Breast epithelium (tissue), 4 donors: ENCODE results near the gene EHD4. TPM values are rescaled to one million over a fixed set of nuclear protein-coding genes. Genes with fewer than 3 reads are reported as not detected.
A peak's percentile ranks its signal among the peaks of the same experiment; 100 is the strongest.

ENCODE experiments used
- DNase-seq, 2 donors: peaks; one replicate each; pipeline ENCODE4 v3.0.0-alpha.2; 2019; ENCODE audit warnings: low spot score in 2 of 2
- H3K27ac ChIP-seq, 2 donors: fragments of 200-600 bp; sonication (generic) in 1 of 2; one replicate each; pipeline ENCODE4 v1.5.1; 2016 to 2019; ENCODE audit warnings: mild to moderate bottlenecking in 1 of 2
- H3K27me3 ChIP-seq, 2 donors: fragments of 200-600 bp; sonication (generic) in 1 of 2; one replicate each; pipeline versions ENCODE4 v1.5.1 to v1.6.0; 2017 to 2019; ENCODE audit warnings: control low read depth in 1 of 2, mild to moderate bottlenecking in 1 of 2
- H3K36me3 ChIP-seq: fragments of 200-600 bp; one replicate; pipeline ENCODE4 v1.5.1; 2019
- H3K4me1 ChIP-seq, 2 donors: fragments of 200-600 bp; sonication (generic); one replicate each; pipeline ENCODE4 v1.5.1; 2016 to 2019; ENCODE audit warnings: control low read depth in 1 of 2
- H3K4me3 ChIP-seq, 3 donors: fragments of 200-600 bp; sonication (generic); 1 replicate in 2 of 3; 2 replicates in 1 of 3; pipeline ENCODE4 v1.5.1; 2016 to 2019; ENCODE audit warnings: mild to moderate bottlenecking in 3 of 3, moderate library complexity in 2 of 3
- H3K9me3 ChIP-seq, 2 donors: fragments of 200-600 bp; sonication (generic) in 1 of 2; one replicate each; pipeline ENCODE4 v1.5.1; 2016 to 2019; ENCODE audit warnings: control low read depth in 1 of 2
- POLR2A ChIP-seq: fragments of 450-650 bp; IDR thresholded peaks from one replicate; pipeline ENCODE4 v1.6.1; 2016; ENCODE audit warnings: antibody characterized with exemption, mild to moderate bottlenecking, moderate library complexity
- POLR2AphosphoS5 ChIP-seq, 3 donors: sonication (generic); formaldehyde crosslinking; IDR thresholded peaks; one replicate each; pipeline ENCODE4 v1.6.1; 2017; ENCODE audit warnings: antibody characterized with exemption in 3 of 3
- intact Hi-C: fragments of 100-400 bp; cut with DNase I; formaldehyde crosslinking; loops from one replicate; pipeline ENCODE4 v1.15.1; 2023; ENCODE audit warnings: low total_unique reads
- total RNA-seq, 3 donors: library from RNA; depleted of rRNA; stranded (reverse); fragments of >200 nt; gene quantifications; one replicate each; pipeline ENCODE4 v1.1.0, GENCODE V29; 2016
- TF ChIP-seq, protein P1 (sequence below), 3 donors: fragments of 450-650 bp; IDR thresholded peaks; one replicate each; pipeline ENCODE4 v1.5.1; 2016 to 2017; ENCODE audit warnings: antibody characterized with exemption in 3 of 3, mild to moderate bottlenecking in 3 of 3, moderate library complexity in 3 of 3

The EHD4 gene
- total RNA-seq, 3 donors from 2014 or later: 30.2 to 30.5 (median 30.4) TPM

DNA sequence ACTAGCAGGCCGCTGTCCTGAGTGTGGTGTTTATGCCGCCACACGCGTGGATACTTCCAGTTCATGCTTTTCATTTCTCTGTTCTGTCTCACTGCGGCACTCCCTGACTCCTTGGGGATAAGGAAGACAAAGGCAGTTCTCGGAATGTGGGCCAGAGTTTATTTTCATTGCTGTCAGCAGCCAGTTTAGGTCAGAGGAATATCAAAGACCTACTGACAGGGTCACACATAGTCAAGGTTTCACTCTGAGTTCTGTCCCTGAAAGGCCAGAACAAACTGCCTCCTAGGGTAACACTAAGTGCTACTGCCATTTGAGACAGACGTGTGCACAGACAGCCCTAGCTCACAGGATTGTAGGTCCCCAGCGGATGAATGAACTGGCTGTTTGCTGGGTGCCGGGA, 51.2 kb downstream of the EHD4 start:
- H3K27ac ChIP-seq: peak overlapping the region; percentile 10 to 12
- intact Hi-C loops: no loop called here
- no peaks in the 10 kb centered on the region for H3K36me3 ChIP-seq
- H3K9me3 ChIP-seq: no peaks in the 10 kb centered on the region
- H3K4me1 ChIP-seq: peaks cover 0 to 9% of the 10 kb centered on the region in 2 donors
- DNase-seq: peak in 1 of 2 donors; percentile 36
- no peak overlapping the region for H3K4me3 ChIP-seq
- TF ChIP-seq POLR2A (no peak), POLR2AphosphoS5 (IDR thresholded peaks at IDR 0.05) (no peak)
- TF ChIP-seq, protein P1, sequence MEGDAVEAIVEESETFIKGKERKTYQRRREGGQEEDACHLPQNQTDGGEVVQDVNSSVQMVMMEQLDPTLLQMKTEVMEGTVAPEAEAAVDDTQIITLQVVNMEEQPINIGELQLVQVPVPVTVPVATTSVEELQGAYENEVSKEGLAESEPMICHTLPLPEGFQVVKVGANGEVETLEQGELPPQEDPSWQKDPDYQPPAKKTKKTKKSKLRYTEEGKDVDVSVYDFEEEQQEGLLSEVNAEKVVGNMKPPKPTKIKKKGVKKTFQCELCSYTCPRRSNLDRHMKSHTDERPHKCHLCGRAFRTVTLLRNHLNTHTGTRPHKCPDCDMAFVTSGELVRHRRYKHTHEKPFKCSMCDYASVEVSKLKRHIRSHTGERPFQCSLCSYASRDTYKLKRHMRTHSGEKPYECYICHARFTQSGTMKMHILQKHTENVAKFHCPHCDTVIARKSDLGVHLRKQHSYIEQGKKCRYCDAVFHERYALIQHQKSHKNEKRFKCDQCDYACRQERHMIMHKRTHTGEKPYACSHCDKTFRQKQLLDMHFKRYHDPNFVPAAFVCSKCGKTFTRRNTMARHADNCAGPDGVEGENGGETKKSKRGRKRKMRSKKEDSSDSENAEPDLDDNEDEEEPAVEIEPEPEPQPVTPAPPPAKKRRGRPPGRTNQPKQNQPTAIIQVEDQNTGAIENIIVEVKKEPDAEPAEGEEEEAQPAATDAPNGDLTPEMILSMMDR (IDR thresholded peaks at IDR 0.05): no peak
- no peaks in the 10 kb centered on the region for H3K27me3 ChIP-seq

DNA sequence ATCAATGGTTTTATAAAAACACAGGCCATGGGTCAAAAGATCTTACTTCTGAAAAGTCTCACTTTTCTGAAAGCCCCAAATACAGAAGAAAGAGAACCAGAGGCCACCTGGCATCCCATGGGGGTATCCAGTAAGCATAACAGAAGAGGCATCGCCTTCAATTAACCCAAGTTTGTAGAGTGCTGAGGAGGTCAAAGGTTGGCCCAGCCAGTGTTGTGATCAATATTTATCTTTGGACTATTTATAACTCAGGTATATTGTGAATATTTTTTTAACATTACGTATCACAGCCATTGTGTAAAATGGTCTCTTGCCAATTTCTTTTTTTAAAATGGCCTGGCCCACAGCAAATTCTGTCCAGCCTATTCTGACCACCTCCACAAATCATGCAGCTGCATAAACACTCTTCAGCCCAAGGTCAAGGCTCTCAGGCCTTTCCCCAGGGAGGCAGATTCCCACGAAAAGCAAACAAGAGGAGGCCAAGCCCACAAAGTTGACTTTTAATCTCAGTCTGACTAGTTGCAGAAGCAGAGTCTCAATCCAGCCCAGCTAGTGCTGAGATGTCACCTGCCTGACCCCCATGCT, 52.3 kb downstream of the EHD4 start:
- peak overlapping the region in 1 of 2 donors; percentile 44 for H3K27ac ChIP-seq
- no peaks in the 10 kb centered on the region for H3K36me3 ChIP-seq
- H3K4me3 ChIP-seq: no peak overlapping the region
- intact Hi-C loops: no loop called here
- H3K4me1 ChIP-seq: no peaks in the 10 kb centered on the region
- no peaks in the 10 kb centered on the region for H3K9me3 ChIP-seq
- TF ChIP-seq POLR2AphosphoS5 (IDR thresholded peaks at IDR 0.05) (peak in 1 of 3 donors; percentile 22), POLR2A (no peak)
- TF ChIP-seq, protein P1 (IDR thresholded peaks at IDR 0.05): no peak
- no peak for DNase-seq
- H3K27me3 ChIP-seq: no peaks in the 10 kb centered on the region

DNA sequence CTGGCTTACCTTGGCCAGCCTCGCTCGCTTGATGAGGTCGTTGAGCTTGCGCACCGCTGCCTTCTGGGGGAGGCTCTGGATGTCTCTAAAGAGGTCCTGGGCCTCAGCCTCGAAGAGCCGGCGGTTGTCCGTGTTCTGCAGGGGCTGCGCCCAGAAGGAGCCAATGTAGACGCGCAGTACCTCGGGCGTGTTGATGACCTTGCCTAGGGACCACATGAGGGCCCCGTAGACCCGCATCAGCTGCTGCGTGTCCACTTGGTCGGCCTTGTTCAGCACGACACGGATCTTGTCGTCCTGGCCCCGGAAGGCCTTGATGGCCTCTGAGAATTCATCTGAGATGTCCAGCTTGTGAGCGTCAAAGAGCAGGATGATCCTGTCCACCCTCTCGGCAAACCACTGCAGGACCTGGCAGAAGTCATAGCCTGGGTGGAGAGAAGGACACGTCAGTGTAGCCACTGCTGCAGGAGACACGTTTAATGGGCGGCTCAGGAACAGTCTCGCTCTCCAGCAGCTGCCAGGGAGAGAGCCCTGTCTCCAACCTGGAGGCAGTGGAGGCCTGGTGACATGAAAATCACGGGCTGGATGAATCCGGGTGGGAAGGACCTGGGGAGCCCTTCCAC, 53.0 kb downstream of the EHD4 start:
- intact Hi-C loops: no loop called here
- no peaks in the 10 kb centered on the region for H3K9me3 ChIP-seq
- H3K4me3 ChIP-seq: no peak overlapping the region
- no peaks in the 10 kb centered on the region for H3K36me3 ChIP-seq
- H3K4me1 ChIP-seq: no peaks in the 10 kb centered on the region
- DNase-seq: no peak
- H3K27me3 ChIP-seq: no peaks in the 10 kb centered on the region
- peak overlapping the region; percentile 44 to 48 for H3K27ac ChIP-seq
- no peak for TF ChIP-seq POLR2A
- TF ChIP-seq POLR2AphosphoS5 (IDR thresholded peaks at IDR 0.05): no peak
- TF ChIP-seq, protein P1 (IDR thresholded peaks at IDR 0.05): no peak

DNA sequence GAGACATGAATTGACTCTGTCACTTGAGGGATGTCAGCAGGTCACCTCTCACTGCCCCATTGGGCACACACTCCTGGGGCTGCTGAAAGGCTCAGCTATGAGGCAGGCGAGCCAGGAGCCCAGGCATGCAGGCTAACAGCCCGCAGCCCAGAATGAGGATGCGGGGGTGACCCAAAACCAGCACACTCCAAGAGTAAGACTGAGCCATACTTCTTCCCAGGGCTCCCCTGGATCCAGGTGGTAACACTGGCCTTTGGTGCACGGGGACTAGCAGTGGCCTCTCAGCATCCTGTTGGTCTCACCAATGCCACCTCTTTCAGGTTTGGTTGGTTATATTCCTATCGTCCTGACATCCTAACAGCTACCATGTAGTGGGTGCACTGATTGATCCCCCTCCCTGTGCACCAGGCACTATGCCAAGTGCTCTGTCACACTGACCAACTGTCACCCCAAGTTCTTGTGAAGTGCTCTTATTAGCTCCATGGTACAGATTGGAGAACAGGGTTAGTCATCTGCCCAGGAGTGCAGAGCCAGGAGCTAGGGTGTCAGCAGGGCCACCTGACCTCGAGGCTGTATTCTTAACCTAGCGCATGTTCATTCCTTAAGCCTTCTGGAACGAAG, 53.7 kb downstream of the EHD4 start:
- H3K9me3 ChIP-seq: no peaks in the 10 kb centered on the region
- no peaks in the 10 kb centered on the region for H3K27me3 ChIP-seq
- H3K4me1 ChIP-seq: no peaks in the 10 kb centered on the region
- TF ChIP-seq, protein P1 (IDR thresholded peaks at IDR 0.05): no peak
- TF ChIP-seq POLR2AphosphoS5 (IDR thresholded peaks at IDR 0.05) (no peak), POLR2A (no peak)
- H3K27ac ChIP-seq: peak overlapping the region in 1 of 2 donors; percentile 28
- H3K36me3 ChIP-seq: no peaks in the 10 kb centered on the region
- intact Hi-C loops: no loop called here
- DNase-seq: no peak
- H3K4me3 ChIP-seq: no peak overlapping the region
